ENCODE measurements around the gene ATL3.

Gene ATL3

DNA sequence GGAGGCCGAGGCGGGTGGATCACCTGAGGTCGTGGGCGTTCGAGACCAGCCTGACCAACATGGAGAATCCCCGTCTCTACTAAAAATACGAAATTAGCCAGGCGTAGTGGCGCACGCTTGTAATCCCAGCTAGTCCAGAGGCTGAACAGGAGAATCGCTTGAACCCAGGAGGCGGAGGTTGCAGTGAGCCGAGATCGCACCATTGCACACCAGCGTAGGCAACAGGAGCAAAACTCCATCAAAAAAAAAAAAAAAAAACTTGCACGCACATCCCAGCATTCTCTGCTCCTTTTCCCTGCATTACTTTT is 934 bp upstream of the ATL3 start:
- Histone ChIP-seq H3K9me3 (ENCODE audit: severe bottlenecking) (no peaks in the 10 kb centered on the region), H3K4me3 (ENCODE audit: severe bottlenecking) (no peak overlapping the region), H3K27ac (ENCODE audit: poor library complexity, severe bottlenecking) (peak overlapping the region; percentile 90)

DNA sequence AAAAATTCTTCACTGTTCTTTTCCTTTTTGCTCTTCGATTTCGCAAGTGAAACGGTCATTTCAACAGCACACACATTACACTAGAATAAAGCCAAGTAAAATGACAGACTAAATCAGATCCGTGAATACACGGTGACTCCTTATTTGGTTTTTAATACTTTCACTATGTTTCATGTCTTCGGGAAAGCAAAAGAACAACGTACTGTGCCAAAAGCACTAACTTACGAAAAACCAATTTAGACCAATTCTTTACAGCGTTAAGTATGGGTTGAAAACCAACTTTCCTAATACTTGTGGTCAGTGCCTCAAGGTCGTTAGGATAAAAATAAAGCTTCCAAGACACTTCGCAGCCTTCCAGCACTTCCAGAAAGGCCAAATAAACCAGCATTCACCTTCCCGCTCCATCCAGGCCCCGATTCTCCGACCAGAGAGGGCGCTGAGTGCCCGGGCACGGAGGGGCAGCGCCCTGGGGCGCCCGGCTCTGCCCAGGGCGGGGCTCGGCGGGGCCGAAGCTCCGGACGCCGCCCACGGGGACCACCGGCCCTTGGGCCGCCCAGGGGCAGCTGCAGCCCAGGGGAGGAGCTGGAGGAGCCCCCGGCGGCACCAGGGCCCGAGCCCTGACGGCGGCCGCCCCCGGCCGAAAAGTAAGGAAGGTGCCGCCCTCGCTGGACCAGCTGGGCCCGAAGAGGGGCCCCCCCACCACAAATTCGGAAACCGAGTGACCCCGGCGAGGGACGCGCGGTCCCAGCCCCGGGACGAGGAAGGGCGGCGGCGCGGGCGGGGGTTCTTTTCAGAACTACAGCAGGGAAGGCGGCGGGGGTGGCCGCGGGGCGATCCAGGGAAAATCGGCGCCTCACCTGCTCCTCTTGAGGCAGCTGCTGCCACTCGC is 499 bp downstream of the ATL3 start:
- DNase-seq (ENCODE audit: low spot score) (no peak), ATAC-seq (ENCODE audit: low read depth) (peak; percentile 3; the same call in 1 of the 3 replicates)
- Histone ChIP-seq H3K36me3 (ENCODE audit: low read depth) (peaks cover 27% of the 10 kb centered on the region), H3K4me3 (ENCODE audit: severe bottlenecking) (peak overlapping the region; percentile 76), H3K27ac (ENCODE audit: poor library complexity, severe bottlenecking) (peak overlapping the region; percentile 90), H3K27me3 (ENCODE audit: insufficient read depth, poor library complexity, severe bottlenecking) (no peaks in the 10 kb centered on the region), H3K9me3 (ENCODE audit: severe bottlenecking) (no peaks in the 10 kb centered on the region), H3K4me1 (ENCODE audit: insufficient read depth, poor library complexity, severe bottlenecking) (peaks cover 46% of the 10 kb centered on the region)
- TF ChIP-seq, protein P1, sequence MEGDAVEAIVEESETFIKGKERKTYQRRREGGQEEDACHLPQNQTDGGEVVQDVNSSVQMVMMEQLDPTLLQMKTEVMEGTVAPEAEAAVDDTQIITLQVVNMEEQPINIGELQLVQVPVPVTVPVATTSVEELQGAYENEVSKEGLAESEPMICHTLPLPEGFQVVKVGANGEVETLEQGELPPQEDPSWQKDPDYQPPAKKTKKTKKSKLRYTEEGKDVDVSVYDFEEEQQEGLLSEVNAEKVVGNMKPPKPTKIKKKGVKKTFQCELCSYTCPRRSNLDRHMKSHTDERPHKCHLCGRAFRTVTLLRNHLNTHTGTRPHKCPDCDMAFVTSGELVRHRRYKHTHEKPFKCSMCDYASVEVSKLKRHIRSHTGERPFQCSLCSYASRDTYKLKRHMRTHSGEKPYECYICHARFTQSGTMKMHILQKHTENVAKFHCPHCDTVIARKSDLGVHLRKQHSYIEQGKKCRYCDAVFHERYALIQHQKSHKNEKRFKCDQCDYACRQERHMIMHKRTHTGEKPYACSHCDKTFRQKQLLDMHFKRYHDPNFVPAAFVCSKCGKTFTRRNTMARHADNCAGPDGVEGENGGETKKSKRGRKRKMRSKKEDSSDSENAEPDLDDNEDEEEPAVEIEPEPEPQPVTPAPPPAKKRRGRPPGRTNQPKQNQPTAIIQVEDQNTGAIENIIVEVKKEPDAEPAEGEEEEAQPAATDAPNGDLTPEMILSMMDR (IDR thresholded peaks at IDR 0.05; ENCODE audit: poor library complexity, severe bottlenecking) = peak; percentile 62

More for the DNA sequence above, 934 bp upstream of the ATL3 start:
- DNase-seq (ENCODE audit: low spot score) (no peak), ATAC-seq (ENCODE audit: low read depth) (no peak)
- peaks cover 37% of the 10 kb centered on the region for H3K4me1 ChIP-seq (ENCODE audit: insufficient read depth, poor library complexity, severe bottlenecking)
- no peaks in the 10 kb centered on the region for H3K27me3 ChIP-seq (ENCODE audit: insufficient read depth, poor library complexity, severe bottlenecking)
- peaks cover 17% of the 10 kb centered on the region; the same call in 1 of the 2 replicates for H3K36me3 ChIP-seq (ENCODE audit: low read depth)
- TF ChIP-seq, protein P1 (IDR thresholded peaks at IDR 0.05; ENCODE audit: poor library complexity, severe bottlenecking) = no peak

DNA sequence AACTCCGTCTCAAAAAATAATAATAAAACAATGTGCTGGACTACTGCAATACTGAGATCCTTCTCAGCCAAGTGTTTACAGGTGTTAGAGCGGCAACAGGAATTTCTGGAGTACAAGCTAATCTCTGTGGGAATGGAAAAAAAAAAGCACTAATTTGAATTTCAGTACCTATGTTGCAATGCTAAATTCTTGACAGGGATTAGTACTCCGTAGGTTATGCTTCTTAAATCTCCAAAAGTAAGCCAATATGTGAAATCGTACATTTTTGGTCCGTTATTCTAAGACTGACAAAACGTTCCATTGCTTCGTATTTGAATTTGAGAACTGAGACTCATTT is 1.1 kb downstream of the ATL3 start:
- ATAC-seq (ENCODE audit: low read depth) = no peak
- H3K27ac ChIP-seq (ENCODE audit: poor library complexity, severe bottlenecking) = peak overlapping the region; percentile 90
- TF ChIP-seq, protein P1 (IDR thresholded peaks at IDR 0.05; ENCODE audit: poor library complexity, severe bottlenecking) = no peak
- no peak for DNase-seq (ENCODE audit: low spot score)
- peak overlapping the region; percentile 76 for H3K4me3 ChIP-seq (ENCODE audit: severe bottlenecking)
- no peaks in the 10 kb centered on the region for H3K9me3 ChIP-seq (ENCODE audit: severe bottlenecking)
- no peaks in the 10 kb centered on the region for H3K27me3 ChIP-seq (ENCODE audit: insufficient read depth, poor library complexity, severe bottlenecking)
- H3K36me3 ChIP-seq (ENCODE audit: low read depth) = peaks cover 27% of the 10 kb centered on the region
- H3K4me1 ChIP-seq (ENCODE audit: insufficient read depth, poor library complexity, severe bottlenecking) = peaks cover 46% of the 10 kb centered on the region

DNA sequence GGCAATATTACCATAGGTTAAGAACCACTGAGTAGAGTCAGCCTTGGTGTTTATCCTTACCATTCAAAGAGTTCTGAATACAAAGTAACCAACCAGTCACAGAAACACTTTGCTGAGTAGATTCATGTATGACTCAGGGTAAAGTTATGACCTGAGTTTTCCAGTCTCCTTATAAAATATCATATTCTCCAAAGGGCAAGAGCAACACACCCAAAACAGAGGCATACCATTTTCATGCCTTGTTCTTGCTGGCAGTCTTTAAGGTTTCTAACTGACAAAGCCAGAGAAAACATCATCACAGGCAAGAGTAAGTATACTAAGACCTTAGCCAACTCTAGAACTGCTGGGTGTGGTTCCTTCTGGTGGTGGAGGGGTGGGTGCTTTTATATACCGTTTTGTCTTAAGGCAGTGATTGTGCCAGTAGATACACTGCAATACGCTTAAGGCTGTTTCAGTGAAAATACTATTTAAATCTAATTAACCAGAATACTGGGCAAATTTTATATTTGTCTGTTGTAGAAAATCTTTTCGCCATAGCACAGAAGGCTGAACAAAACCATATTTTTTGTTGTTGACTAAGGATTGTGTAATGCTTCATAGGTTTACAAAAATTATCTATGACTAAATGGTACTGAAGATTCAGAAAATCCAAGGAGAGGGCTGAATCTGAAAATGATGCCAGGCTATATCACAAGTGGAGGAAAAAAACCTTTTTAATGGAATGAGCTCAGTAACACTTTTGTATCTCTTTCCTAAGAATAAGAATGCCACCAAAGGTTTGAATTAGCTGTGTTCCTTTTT is 3.0 kb downstream of the ATL3 start:
- ATAC-seq (ENCODE audit: low read depth) (peak; percentile 71), DNase-seq (ENCODE audit: low spot score) (no peak)
- no peaks in the 10 kb centered on the region for H3K9me3 ChIP-seq (ENCODE audit: severe bottlenecking)
- peaks cover 58% of the 10 kb centered on the region for H3K4me1 ChIP-seq (ENCODE audit: insufficient read depth, poor library complexity, severe bottlenecking)
- H3K4me3 ChIP-seq (ENCODE audit: severe bottlenecking) = no peak overlapping the region
- no peaks in the 10 kb centered on the region for H3K27me3 ChIP-seq (ENCODE audit: insufficient read depth, poor library complexity, severe bottlenecking)
- peaks cover 42% of the 10 kb centered on the region for H3K36me3 ChIP-seq (ENCODE audit: low read depth)
- H3K27ac ChIP-seq (ENCODE audit: poor library complexity, severe bottlenecking) = peak overlapping the region; percentile 90
- TF ChIP-seq, protein P1 (IDR thresholded peaks at IDR 0.05; ENCODE audit: poor library complexity, severe bottlenecking) = no peak
